Neural cell (in vitro differentiated cells): Measurements from ENCODE around the gene HMCN2. TPM values are rescaled to one million over a fixed set of nuclear protein-coding genes. Genes with fewer than 3 reads are reported as not detected.

Experiments used
- H2AFZ ChIP-seq: fragments of 200-600, 300-800 bp; sonication (generic), shearing (Covaris generic); 2 replicates; pipeline ENCODE4 v1.6.0; 2014; ENCODE audit warnings: low read depth, mild to moderate bottlenecking, antibody characterized with exemption, low read length, moderate library complexity
- H3F3A ChIP-seq: fragments of 200-600 bp; shearing (Covaris generic); 2 replicates; pipeline ENCODE4 v1.6.1; 2016; ENCODE audit warnings: mild to moderate bottlenecking, moderate library complexity, mixed read lengths, antibody characterized with exemption, low read length; ENCODE audit not compliant: insufficient read depth, poor library complexity, severe bottlenecking
- H3K27ac ChIP-seq: fragments of 200-600, 300-800 bp; sonication (generic), shearing (Covaris generic); 2 replicates; pipeline ENCODE4 v1.5.1; 2014; ENCODE audit warnings: mild to moderate bottlenecking, low read length, moderate library complexity
- H3K27me3 ChIP-seq: fragments of 300-800, 200-600 bp; sonication (generic), shearing (Covaris generic); 2 replicates; pipeline ENCODE4 v1.6.0; 2014; ENCODE audit warnings: mild to moderate bottlenecking, low read depth, low read length, moderate library complexity; ENCODE audit not compliant: insufficient read depth
- H3K36me3 ChIP-seq: fragments of 300-800, 200-600 bp; sonication (generic), shearing (Covaris generic); 2 replicates; pipeline ENCODE4 v1.5.1; 2014; ENCODE audit warnings: mild to moderate bottlenecking, antibody characterized with exemption, low read length, moderate library complexity; ENCODE audit not compliant: insufficient read depth
- H3K4me2 ChIP-seq: fragments of 300-800, 200-600 bp; sonication (generic), shearing (Covaris generic); 2 replicates; pipeline ENCODE4 v1.6.0; 2014; ENCODE audit warnings: mild to moderate bottlenecking, low read length
- H3K4me3 ChIP-seq: fragments of 300-800, 200-600 bp; sonication (generic), shearing (Covaris generic); 2 replicates; pipeline ENCODE4 v1.5.1; 2014; ENCODE audit warnings: mild to moderate bottlenecking, low read length, moderate library complexity
- H3K79me2 ChIP-seq: fragments of 200-600 bp; shearing (Covaris generic); replicated peaks from 2 replicates; pipeline ENCODE4 v1.6.0; 2014; ENCODE audit warnings: mild to moderate bottlenecking, low read length, moderate library complexity; ENCODE audit not compliant: insufficient read depth
- H3K9ac ChIP-seq: fragments of 300-800, 200-600 bp; sonication (generic), shearing (Covaris generic); 2 replicates; pipeline ENCODE4 v1.6.1; 2016; ENCODE audit warnings: mild to moderate bottlenecking, low read length, mixed read lengths
- H3K9me2 ChIP-seq: fragments of 200-600 bp; shearing (Covaris generic); 2 replicates; pipeline ENCODE4 v1.6.1; 2016; ENCODE audit warnings: mild to moderate bottlenecking, low read length, mixed read lengths; ENCODE audit not compliant: insufficient read depth
- H3K9me3 ChIP-seq: fragments of 200-600, 300-800 bp; sonication (generic), shearing (Covaris generic); 2 replicates; pipeline ENCODE4 v1.6.1; 2016; ENCODE audit warnings: mild to moderate bottlenecking, mixed run types, low read length, moderate library complexity, mixed read lengths
- H4K20me1 ChIP-seq: fragments of 200-600 bp; shearing (Covaris generic); 2 replicates; pipeline ENCODE4 v1.6.1; 2016; ENCODE audit warnings: mild to moderate bottlenecking, mixed run types; ENCODE audit not compliant: insufficient read depth
- EP300 ChIP-seq: fragments of 450-650 bp; conservative IDR thresholded peaks from 2 replicates; pipeline ENCODE4 v1.6.1; 2014; ENCODE audit warnings: antibody characterized with exemption, mild to moderate bottlenecking, moderate library complexity; ENCODE audit not compliant: poor library complexity, severe bottlenecking
- EZH2 ChIP-seq: fragments of 200-600, 300-800 bp; shearing (Covaris generic), sonication (generic); IDR thresholded peaks from 2 replicates; pipeline ENCODE4 v1.6.1; 2014; ENCODE audit warnings: antibody characterized with exemption, low read length, borderline replicate concordance, mild to moderate bottlenecking; ENCODE audit not compliant: insufficient read depth, poor library complexity, severe bottlenecking
- MXI1 ChIP-seq: fragments of 450-650 bp; conservative IDR thresholded peaks from 2 replicates; pipeline ENCODE4 v1.6.1; 2014; ENCODE audit warnings: antibody characterized with exemption, mild to moderate bottlenecking; ENCODE audit not compliant: poor library complexity, severe bottlenecking
- POLR2AphosphoS5 ChIP-seq: IDR thresholded peaks from 2 replicates; pipeline ENCODE4 v1.6.1; 2012
- RAD21 ChIP-seq: fragments of 450-650 bp; conservative IDR thresholded peaks from 2 replicates; pipeline ENCODE4 v1.6.1; 2014; ENCODE audit warnings: antibody characterized with exemption, mild to moderate bottlenecking, moderate library complexity
- REST ChIP-seq: IDR thresholded peaks from 2 replicates; pipeline ENCODE4 v1.6.1; 2012; ENCODE audit warnings: borderline replicate concordance
- SMC3 ChIP-seq: fragments of 450-650 bp; conservative IDR thresholded peaks from 2 replicates; pipeline ENCODE4 v1.6.1; 2014; ENCODE audit warnings: antibody characterized with exemption, mild to moderate bottlenecking, moderate library complexity; ENCODE audit not compliant: poor library complexity
- TAF1 ChIP-seq: IDR thresholded peaks from 2 replicates; pipeline ENCODE4 v1.6.1; 2012; ENCODE audit warnings: low read depth
- polyA plus RNA-seq: library from polyadenylated mRNA; depleted of rRNA; stranded (reverse); fragments of >200 nt; gene quantifications from 2 replicates; pipeline ENCODE4 v1.2.3, GENCODE V29; 2014
- TF ChIP-seq, protein P1 (sequence below): fragments of 450-650 bp; IDR thresholded peaks from 2 replicates; pipeline ENCODE4 v1.5.1; 2014; ENCODE audit warnings: antibody characterized with exemption, mild to moderate bottlenecking, moderate library complexity; ENCODE audit not compliant: poor library complexity, severe bottlenecking

HMCN2 gene
- polyA plus RNA-seq, 1 donor from 2014 or later, result 1.7 TPM

GRCh38 chr9:130476151-130476730 lies 210.7 kb downstream of the HMCN2 start:
- Histone ChIP-seq H2AFZ (no peak overlapping the region), H3K36me3 (no peaks in the 10 kb centered on the region), H3K4me3 (no peak overlapping the region), H3K9ac (no peak overlapping the region), H3K27ac (no peak overlapping the region), H3K79me2 (no peaks in the 10 kb centered on the region), H3K27me3 (peaks cover 20% of the 10 kb centered on the region), H3K4me2 (no peak overlapping the region), H3K9me2 (no peaks in the 10 kb centered on the region), H3F3A (no peaks in the 10 kb centered on the region), H4K20me1 (no peaks in the 10 kb centered on the region), H3K9me3 (no peaks in the 10 kb centered on the region)
- no peak for TF ChIP-seq RAD21
- no peak for TF ChIP-seq REST
- TF ChIP-seq SMC3, result no peak
- no peak for TF ChIP-seq EZH2
- TF ChIP-seq, protein P1, sequence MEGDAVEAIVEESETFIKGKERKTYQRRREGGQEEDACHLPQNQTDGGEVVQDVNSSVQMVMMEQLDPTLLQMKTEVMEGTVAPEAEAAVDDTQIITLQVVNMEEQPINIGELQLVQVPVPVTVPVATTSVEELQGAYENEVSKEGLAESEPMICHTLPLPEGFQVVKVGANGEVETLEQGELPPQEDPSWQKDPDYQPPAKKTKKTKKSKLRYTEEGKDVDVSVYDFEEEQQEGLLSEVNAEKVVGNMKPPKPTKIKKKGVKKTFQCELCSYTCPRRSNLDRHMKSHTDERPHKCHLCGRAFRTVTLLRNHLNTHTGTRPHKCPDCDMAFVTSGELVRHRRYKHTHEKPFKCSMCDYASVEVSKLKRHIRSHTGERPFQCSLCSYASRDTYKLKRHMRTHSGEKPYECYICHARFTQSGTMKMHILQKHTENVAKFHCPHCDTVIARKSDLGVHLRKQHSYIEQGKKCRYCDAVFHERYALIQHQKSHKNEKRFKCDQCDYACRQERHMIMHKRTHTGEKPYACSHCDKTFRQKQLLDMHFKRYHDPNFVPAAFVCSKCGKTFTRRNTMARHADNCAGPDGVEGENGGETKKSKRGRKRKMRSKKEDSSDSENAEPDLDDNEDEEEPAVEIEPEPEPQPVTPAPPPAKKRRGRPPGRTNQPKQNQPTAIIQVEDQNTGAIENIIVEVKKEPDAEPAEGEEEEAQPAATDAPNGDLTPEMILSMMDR, result no peak
- TF ChIP-seq MXI1, result no peak
- no peak for TF ChIP-seq EP300
- TF ChIP-seq TAF1, result no peak
- TF ChIP-seq POLR2AphosphoS5, result no peak

GRCh38 chr9:130477564-130477963 lies 212.0 kb downstream of the HMCN2 start:
- Histone ChIP-seq H3K4me3 (no peak overlapping the region), H3K27ac (no peak overlapping the region), H3K27me3 (peaks cover 25% of the 10 kb centered on the region), H3K9ac (no peak overlapping the region), H2AFZ (no peak overlapping the region), H3K4me2 (no peak overlapping the region), H3K36me3 (no peaks in the 10 kb centered on the region), H3K9me3 (no peaks in the 10 kb centered on the region), H3K79me2 (no peaks in the 10 kb centered on the region), H3F3A (no peaks in the 10 kb centered on the region), H4K20me1 (no peaks in the 10 kb centered on the region), H3K9me2 (no peaks in the 10 kb centered on the region)
- TF ChIP-seq MXI1 (no peak), EZH2 (no peak), SMC3 (no peak), EP300 (no peak)
- TF ChIP-seq, protein P1, result no peak
